Tibial nerve (tissue), 4 donors: ENCODE data around the gene ADRA1B. TPM values are rescaled to one million over a fixed set of nuclear protein-coding genes. Genes with fewer than 3 reads are reported as not detected.

Experiments used
- DNase-seq, 2 donors: peaks; one replicate each; pipeline ENCODE4 v3.0.0-alpha.2; 2019; ENCODE audit warnings: low spot score in 2 of 2
- H3K27ac ChIP-seq, 4 donors: fragments of 200-600 bp; sonication (generic) in 3 of 4; one replicate each; pipeline ENCODE4 v1.5.1; 2017 to 2019; ENCODE audit warnings: mild to moderate bottlenecking in 1 of 4
- H3K27me3 ChIP-seq, 2 donors: fragments of 200-600 bp; sonication (generic) in 1 of 2; one replicate each; pipeline versions ENCODE4 v1.5.1 to v1.6.0; 2017 to 2019
- H3K36me3 ChIP-seq, 3 donors: fragments of 200-600 bp; sonication (generic); one replicate each; pipeline ENCODE4 v1.5.1; 2018 to 2019
- H3K4me1 ChIP-seq, 4 donors: fragments of 200-600 bp; sonication (generic) in 3 of 4; one replicate each; pipeline ENCODE4 v1.5.1; 2017 to 2019
- H3K4me3 ChIP-seq, 4 donors: fragments of 200-600 bp; sonication (generic) in 3 of 4; one replicate each; pipeline ENCODE4 v1.5.1; 2017 to 2019; ENCODE audit warnings: mild to moderate bottlenecking in 1 of 4, moderate library complexity in 1 of 4
- H3K9me3 ChIP-seq, 4 donors: fragments of 200-600 bp; sonication (generic) in 3 of 4; one replicate each; pipeline ENCODE4 v1.5.1; 2017 to 2019
- EP300 ChIP-seq, 2 donors: sonication (generic); formaldehyde crosslinking; IDR thresholded peaks; one replicate each; pipeline ENCODE4 v1.6.1; 2017; ENCODE audit warnings: antibody characterized with exemption in 2 of 2, mild to moderate bottlenecking in 1 of 2
- POLR2A ChIP-seq, 2 donors: fragments of 450-650 bp; IDR thresholded peaks; one replicate each; pipeline ENCODE4 v1.6.1; 2017; ENCODE audit warnings: antibody characterized with exemption in 2 of 2, mild to moderate bottlenecking in 2 of 2, moderate library complexity in 2 of 2
- WGBS, 2 donors: methylation state at CpG; one replicate each; pipeline ENCODE4 v1.1.5; 2018; 5-methylcytosine and 5-hydroxymethylcytosine counted together
- total RNA-seq, 4 donors: library from RNA; depleted of rRNA; stranded (reverse); fragments of >200 nt; gene quantifications; one replicate each; pipeline ENCODE4 v1.1.0, GENCODE V29; 2016
- TF ChIP-seq, protein P1 (sequence below), 5 experiments: fragments of 200-600 bp in 3 of 5; fragments of 450-650 bp in 2 of 5; sonication (generic) in 3 of 5; IDR thresholded peaks; one replicate each; pipeline ENCODE4 v1.5.1; 2016 to 2019; ENCODE audit warnings: antibody characterized with exemption in 5 of 5, mild to moderate bottlenecking in 3 of 5, moderate library complexity in 2 of 5

The ADRA1B gene
- total RNA-seq, 4 donors from 2014 or later, result 3.6 to 6.9 (median 6.2) TPM

DNA sequence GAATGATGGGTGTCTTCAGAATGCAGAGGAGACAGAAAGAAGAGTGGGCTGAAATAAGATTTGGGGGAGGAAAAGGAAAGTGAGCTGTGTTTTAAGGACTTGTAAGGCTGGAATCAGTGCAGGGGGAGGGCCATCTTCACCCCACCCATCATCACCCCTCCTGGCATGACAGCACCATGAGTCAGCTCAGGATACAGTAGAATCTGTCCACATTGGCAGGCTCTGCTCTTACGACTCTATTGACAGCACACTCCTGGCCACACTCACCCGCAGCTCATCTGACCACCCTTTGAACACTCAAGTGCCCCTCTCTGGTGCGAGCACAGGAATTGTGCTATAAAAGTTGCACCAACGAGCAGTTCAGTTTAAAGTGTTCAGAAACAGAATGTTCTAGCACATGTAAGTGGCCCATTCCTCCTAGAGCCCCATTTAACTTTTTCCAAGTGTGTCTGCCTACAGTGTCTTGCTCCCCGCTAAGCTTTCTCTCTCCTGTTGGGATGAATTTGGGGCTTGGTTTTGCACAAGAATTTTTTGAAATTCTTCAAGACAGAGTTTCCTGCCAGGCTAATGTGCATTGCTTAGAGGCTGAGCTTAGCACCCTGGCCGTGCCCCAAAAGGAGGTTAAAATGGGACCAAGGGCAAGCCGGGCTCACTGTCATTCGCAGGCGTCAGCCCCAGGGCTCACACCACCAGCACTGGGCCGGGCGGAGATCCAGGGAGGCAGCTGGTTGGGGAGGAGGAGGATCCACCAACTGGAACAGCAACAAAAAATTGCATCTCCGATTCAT lies 12.0 kb downstream of the ADRA1B start:
- Histone ChIP-seq H3K9me3 (no peaks in the 10 kb centered on the region), H3K4me1 (peaks cover 0 to 10% (median 0%) of the 10 kb centered on the region in 4 donors), H3K36me3 (no peaks in the 10 kb centered on the region), H3K4me3 (no peak overlapping the region), H3K27me3 (peaks cover 0 to 4% of the 10 kb centered on the region in 2 donors), H3K27ac (no peak overlapping the region)
- TF ChIP-seq, protein P1, sequence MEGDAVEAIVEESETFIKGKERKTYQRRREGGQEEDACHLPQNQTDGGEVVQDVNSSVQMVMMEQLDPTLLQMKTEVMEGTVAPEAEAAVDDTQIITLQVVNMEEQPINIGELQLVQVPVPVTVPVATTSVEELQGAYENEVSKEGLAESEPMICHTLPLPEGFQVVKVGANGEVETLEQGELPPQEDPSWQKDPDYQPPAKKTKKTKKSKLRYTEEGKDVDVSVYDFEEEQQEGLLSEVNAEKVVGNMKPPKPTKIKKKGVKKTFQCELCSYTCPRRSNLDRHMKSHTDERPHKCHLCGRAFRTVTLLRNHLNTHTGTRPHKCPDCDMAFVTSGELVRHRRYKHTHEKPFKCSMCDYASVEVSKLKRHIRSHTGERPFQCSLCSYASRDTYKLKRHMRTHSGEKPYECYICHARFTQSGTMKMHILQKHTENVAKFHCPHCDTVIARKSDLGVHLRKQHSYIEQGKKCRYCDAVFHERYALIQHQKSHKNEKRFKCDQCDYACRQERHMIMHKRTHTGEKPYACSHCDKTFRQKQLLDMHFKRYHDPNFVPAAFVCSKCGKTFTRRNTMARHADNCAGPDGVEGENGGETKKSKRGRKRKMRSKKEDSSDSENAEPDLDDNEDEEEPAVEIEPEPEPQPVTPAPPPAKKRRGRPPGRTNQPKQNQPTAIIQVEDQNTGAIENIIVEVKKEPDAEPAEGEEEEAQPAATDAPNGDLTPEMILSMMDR (IDR thresholded peaks at IDR 0.05), result no peak
- no peak for TF ChIP-seq POLR2A (IDR thresholded peaks at IDR 0.05)
- no peak for TF ChIP-seq EP300 (IDR thresholded peaks at IDR 0.05)
- 47 to 69% methylated on average over 12 of the region's 12 CpGs for WGBS, 2 donors
- no peak for DNase-seq

DNA sequence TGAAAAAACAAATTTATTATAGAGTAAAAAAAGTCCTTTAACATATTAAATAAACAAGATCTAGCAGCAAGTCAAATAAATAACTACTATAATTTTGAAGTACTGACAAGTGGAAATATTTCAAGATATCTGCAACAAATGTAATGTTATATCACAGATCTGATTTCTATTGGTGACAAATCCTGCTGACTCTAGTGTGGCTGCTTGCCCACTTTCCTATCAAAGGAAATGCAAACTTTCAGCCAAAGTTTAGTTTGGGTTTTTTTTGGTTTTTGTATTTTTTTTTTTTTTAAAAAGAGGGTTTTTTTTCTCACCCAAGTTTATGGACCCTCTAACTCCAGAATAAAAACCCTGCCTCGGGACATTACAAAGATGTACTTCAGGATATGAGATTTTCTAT lies 12.9 kb downstream of the ADRA1B start:
- DNase-seq, result no peak
- peaks cover 0 to 4% of the 10 kb centered on the region in 2 donors for H3K27me3 ChIP-seq
- peaks cover 0 to 10% (median 0%) of the 10 kb centered on the region in 4 donors for H3K4me1 ChIP-seq
- no peaks in the 10 kb centered on the region for H3K36me3 ChIP-seq
- TF ChIP-seq POLR2A (IDR thresholded peaks at IDR 0.05), result no peak
- TF ChIP-seq, protein P1 (IDR thresholded peaks at IDR 0.05), result no peak
- TF ChIP-seq EP300 (IDR thresholded peaks at IDR 0.05), result no peak
- 38 to 41% methylated on average over 1 of the region's 1 CpG for WGBS, 2 donors
- H3K9me3 ChIP-seq, result no peaks in the 10 kb centered on the region
- no peak overlapping the region for H3K27ac ChIP-seq
- no peak overlapping the region for H3K4me3 ChIP-seq

DNA sequence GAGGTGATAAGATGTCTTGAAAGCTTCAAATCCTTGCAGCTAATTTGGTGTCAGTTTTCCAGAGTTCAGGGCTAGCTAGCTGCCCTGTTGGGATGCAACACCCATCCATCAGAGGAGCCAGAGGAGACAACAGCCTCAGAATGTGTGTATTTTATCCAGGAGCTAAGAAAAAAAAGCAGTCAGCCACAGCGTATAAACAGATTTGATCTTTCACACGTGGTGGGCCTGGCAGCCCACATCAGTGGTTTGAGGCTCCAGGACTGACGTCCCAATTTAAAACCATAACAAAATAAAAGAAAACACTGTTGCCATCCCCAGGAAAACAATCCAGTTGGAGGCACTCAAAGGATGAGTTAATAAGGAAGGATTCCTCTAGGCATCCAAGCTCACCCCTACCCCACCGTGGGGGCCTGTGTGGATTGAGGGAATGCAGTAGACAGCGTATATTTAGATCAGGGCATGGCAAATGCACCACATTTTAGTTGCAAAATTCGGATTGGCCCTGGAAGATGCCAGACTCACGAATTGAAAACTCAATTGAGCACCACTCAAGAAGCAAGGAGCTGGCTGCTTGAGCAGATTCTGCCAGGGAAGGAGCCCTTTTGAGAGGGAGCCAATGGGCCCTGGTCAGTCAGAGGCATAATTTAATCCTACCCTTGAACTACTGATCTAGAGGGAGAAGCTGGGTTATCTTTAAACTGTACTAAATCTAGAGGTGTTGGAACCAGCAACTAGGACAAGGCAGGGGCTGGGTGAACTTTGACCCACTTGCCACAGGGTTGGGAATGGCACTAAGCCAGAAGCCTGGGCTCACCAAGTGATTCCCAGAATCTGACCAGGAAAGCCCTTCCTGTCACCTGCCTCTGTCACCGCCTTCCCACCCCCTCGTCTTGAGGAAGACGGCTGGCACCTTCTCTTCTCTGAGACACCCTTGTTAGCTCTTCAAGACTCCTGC lies 17.5 kb downstream of the ADRA1B start:
- TF ChIP-seq EP300 (IDR thresholded peaks at IDR 0.05) (no peak), POLR2A (IDR thresholded peaks at IDR 0.05) (no peak)
- TF ChIP-seq, protein P1 (IDR thresholded peaks at IDR 0.05), result no peak
- H3K4me3 ChIP-seq, result no peak overlapping the region
- no peak overlapping the region for H3K27ac ChIP-seq
- H3K27me3 ChIP-seq, result no peaks in the 10 kb centered on the region
- no peaks in the 10 kb centered on the region for H3K4me1 ChIP-seq
- no peaks in the 10 kb centered on the region for H3K9me3 ChIP-seq
- no peak for DNase-seq
- no peaks in the 10 kb centered on the region for H3K36me3 ChIP-seq
- WGBS, 2 donors, result 72% methylated on average over 10 of the region's 10 CpGs

DNA sequence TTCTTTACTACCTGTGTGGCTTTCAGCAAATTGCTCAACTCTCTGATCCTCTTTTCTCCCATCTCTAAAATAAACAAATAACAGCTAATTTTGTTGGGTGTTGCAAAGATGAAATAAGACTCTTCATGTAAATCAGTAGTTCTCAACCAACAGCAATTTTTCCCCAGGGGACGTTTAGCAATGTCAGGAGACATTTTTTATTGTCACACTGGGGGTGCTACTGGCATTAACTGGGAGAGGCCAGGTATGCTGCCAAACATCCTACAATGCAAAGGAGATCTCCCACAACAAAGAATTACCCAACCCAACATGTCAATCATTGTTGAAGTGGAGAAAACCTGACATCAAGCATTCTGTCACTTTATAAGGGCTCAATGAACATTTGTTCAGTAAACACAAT lies 19.7 kb downstream of the ADRA1B start:
- no peak overlapping the region for H3K27ac ChIP-seq
- no peaks in the 10 kb centered on the region for H3K9me3 ChIP-seq
- H3K4me3 ChIP-seq, result no peak overlapping the region
- H3K4me1 ChIP-seq, result no peaks in the 10 kb centered on the region
- no peaks in the 10 kb centered on the region for H3K27me3 ChIP-seq
- 35 to 40% methylated on average over 1 of the region's 1 CpG for WGBS, 2 donors
- DNase-seq, result no peak
- no peaks in the 10 kb centered on the region for H3K36me3 ChIP-seq
- no peak for TF ChIP-seq EP300 (IDR thresholded peaks at IDR 0.05)
- TF ChIP-seq, protein P1 (IDR thresholded peaks at IDR 0.05), result no peak
- TF ChIP-seq POLR2A (IDR thresholded peaks at IDR 0.05), result no peak
